Pancreas (tissue), 10 donors: Measurements from ENCODE around the gene KDSR. TPM values are rescaled to one million over a fixed set of nuclear protein-coding genes. Genes with fewer than 3 reads are reported as not detected.

Source experiments
- ATAC-seq, 4 donors: fragments of 200-7000 bp; cut with Tn5 transposase; one replicate each; pipeline versions ENCODE4 v1.8.0 to v1.9.1; 2020; ENCODE audit warnings: mild to moderate bottlenecking in 4 of 4, moderate library complexity in 4 of 4
- DNase-seq, 6 donors: peaks; one replicate each; pipeline ENCODE4 v3.0.0-alpha.2; 2020
- FAIRE-seq: peaks from 2 replicates; lab custom pipeline; 2012; peaks lifted over from hg19 to GRCh38; lab: Jason Lieb, UNC
- H3K27ac ChIP-seq, 4 donors: fragments of 200-600 bp; sonication (generic); 1 replicate in 3 of 4; 2 replicates in 1 of 4; pipeline versions ENCODE4 v1.5.0 to v1.8.0; 2020
- H3K27me3 ChIP-seq, 4 donors: fragments of 200-600 bp; one replicate each; pipeline ENCODE4 v1.8.0; 2021
- H3K36me3 ChIP-seq, 3 donors: fragments of 200-600 bp; sonication (generic) in 1 of 3; one replicate each; pipeline versions ENCODE4 v1.5.0 to v1.8.0; 2020 to 2021
- H3K4me1 ChIP-seq, 3 donors: fragments of 200-600 bp; one replicate each; pipeline ENCODE4 v1.8.0; 2021
- H3K4me3 ChIP-seq, 4 donors: fragments of 200-600 bp; sonication (generic) in 2 of 4; one replicate each; pipeline versions ENCODE4 v1.5.0 to v1.8.0; 2020 to 2021
- H3K9me3 ChIP-seq, 4 donors: fragments of 200-600 bp; one replicate each; pipeline ENCODE4 v1.8.0; 2021
- WGBS, 2 donors: extraction: QIAGEN DNeasy Blood & Tissue Kit; methylation state at CpG; one replicate each; pipeline ENCODE4 v1.1.7; 2013; 5-methylcytosine and 5-hydroxymethylcytosine counted together
- intact Hi-C, 3 donors: fragments of 100-400 bp; cut with DNase I; formaldehyde crosslinking; loops; one replicate each; pipeline versions ENCODE4 v1.11.1 to v1.14.2; 2022
- polyA plus RNA-seq, 2 donors: library from polyadenylated mRNA; stranded (reverse); fragments of 200-250 nt; gene quantifications; one replicate each; pipeline ENCODE4 v1.2.3, GENCODE V29; 2013
- total RNA-seq, 6 donors: library from RNA; stranded (reverse); fragmentation: NEBNext Ultra II Directional in 4 of 6; extraction: Animal tissue kit (Norgen Biotek cat#: 25700) in 4 of 6; gene quantifications; one replicate each; pipeline versions ENCODE4 v1.2.1 to v1.2.4, GENCODE V29; 2021 to 2023
- TF ChIP-seq, protein P1 (sequence below), 4 donors: fragments of 200-600 bp; sonication (generic) in 3 of 4; IDR thresholded peaks; one replicate each; pipeline versions ENCODE4 v1.5.0 to v1.8.0; 2021; ENCODE audit warnings: antibody characterized with exemption in 4 of 4
- donor health status: healthy with polysubstance abuse.
- donor health status: DM: no; HTN: no; CAD: no; lungs with moderate emphysema.
- donor health status: DM: no; HTN: no; CAD: no.
- donor health status: control.
- donor health status: control.
- donor health status: Bipolar disorder and iron deficiency.
- donor health status: DM: yes; HTN: yes; CAD: no.
- donor health status: DM: no; HTN: no; CAD: no.
- donor health status: DM: no; HTN: no; CAD: no.
- donor health status: DM: yes; HTN: yes; CAD: no.

Gene KDSR
- total and polyA plus RNA-seq, 8 donors, result 4.8 to 37.2 (median 20.4) TPM

GRCh38 chr18:63306819-63307550 is 60.0 kb downstream of the KDSR start:
- peak overlapping the region in 3 of 4 donors; percentile 23 to 55 (median 35) for H3K27ac ChIP-seq
- no peaks in the 10 kb centered on the region for H3K9me3 ChIP-seq
- ATAC-seq (peak in 3 of 4 donors; percentile 40 to 71 (median 54)), FAIRE-seq (no peak), DNase-seq (no peak)
- intact Hi-C loops, result no loop called here
- no peaks in the 10 kb centered on the region for H3K36me3 ChIP-seq
- no peak overlapping the region for H3K4me3 ChIP-seq
- no peaks in the 10 kb centered on the region for H3K27me3 ChIP-seq
- peaks cover 0 to 9% (median 6%) of the 10 kb centered on the region in 3 donors for H3K4me1 ChIP-seq
- 48 to 62% methylated on average over 7 of the region's 7 CpGs for WGBS, 2 donors
- TF ChIP-seq, protein P1, sequence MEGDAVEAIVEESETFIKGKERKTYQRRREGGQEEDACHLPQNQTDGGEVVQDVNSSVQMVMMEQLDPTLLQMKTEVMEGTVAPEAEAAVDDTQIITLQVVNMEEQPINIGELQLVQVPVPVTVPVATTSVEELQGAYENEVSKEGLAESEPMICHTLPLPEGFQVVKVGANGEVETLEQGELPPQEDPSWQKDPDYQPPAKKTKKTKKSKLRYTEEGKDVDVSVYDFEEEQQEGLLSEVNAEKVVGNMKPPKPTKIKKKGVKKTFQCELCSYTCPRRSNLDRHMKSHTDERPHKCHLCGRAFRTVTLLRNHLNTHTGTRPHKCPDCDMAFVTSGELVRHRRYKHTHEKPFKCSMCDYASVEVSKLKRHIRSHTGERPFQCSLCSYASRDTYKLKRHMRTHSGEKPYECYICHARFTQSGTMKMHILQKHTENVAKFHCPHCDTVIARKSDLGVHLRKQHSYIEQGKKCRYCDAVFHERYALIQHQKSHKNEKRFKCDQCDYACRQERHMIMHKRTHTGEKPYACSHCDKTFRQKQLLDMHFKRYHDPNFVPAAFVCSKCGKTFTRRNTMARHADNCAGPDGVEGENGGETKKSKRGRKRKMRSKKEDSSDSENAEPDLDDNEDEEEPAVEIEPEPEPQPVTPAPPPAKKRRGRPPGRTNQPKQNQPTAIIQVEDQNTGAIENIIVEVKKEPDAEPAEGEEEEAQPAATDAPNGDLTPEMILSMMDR (IDR thresholded peaks at IDR 0.05), result no peak

- DNase-seq (no peak), ATAC-seq (peak in 1 of 4 donors; percentile 14), FAIRE-seq (no peak)
- no peaks in the 10 kb centered on the region for H3K27me3 ChIP-seq
- peaks cover 0 to 9% (median 6%) of the 10 kb centered on the region in 3 donors for H3K4me1 ChIP-seq
- 79 to 81% methylated on average over 6 of the region's 6 CpGs for WGBS, 2 donors
- peak overlapping the region in 3 of 4 donors; percentile 0 to 35 (median 23) for H3K27ac ChIP-seq
- intact Hi-C loops, result no loop called here
- H3K9me3 ChIP-seq, result no peaks in the 10 kb centered on the region
- H3K4me3 ChIP-seq, result no peak overlapping the region
- TF ChIP-seq, protein P1 (IDR thresholded peaks at IDR 0.05), result no peak
- no peaks in the 10 kb centered on the region for H3K36me3 ChIP-seq
Measured at GRCh38 chr18:63306249-63306648, 60.8 kb downstream of the KDSR start.

GRCh38 chr18:63303547-63303946 is 63.5 kb downstream of the KDSR start:
- DNase-seq, result no peak
- WGBS, 2 donors, result 80 to 83% methylated on average over 3 of the region's 3 CpGs
- no peaks in the 10 kb centered on the region for H3K27me3 ChIP-seq
- no peak for FAIRE-seq
- TF ChIP-seq, protein P1 (IDR thresholded peaks at IDR 0.05), result no peak
- peaks cover 0 to 9% (median 6%) of the 10 kb centered on the region in 3 donors for H3K4me1 ChIP-seq
- H3K27ac ChIP-seq, result peak overlapping the region in 2 of 4 donors; percentile 7 to 37
- intact Hi-C loops, result no loop called here
- H3K9me3 ChIP-seq, result no peaks in the 10 kb centered on the region
- H3K4me3 ChIP-seq, result no peak overlapping the region
- no peak for ATAC-seq
- H3K36me3 ChIP-seq, result no peaks in the 10 kb centered on the region

GRCh38 chr18:63302636-63303405 is 64.2 kb downstream of the KDSR start:
- Histone ChIP-seq H3K9me3 (no peaks in the 10 kb centered on the region), H3K4me1 (peaks cover 0 to 9% (median under 1%) of the 10 kb centered on the region in 3 donors), H3K27me3 (no peaks in the 10 kb centered on the region), H3K4me3 (no peak overlapping the region), H3K27ac (peak overlapping the region in 2 of 4 donors; percentile 7 to 37), H3K36me3 (no peaks in the 10 kb centered on the region)
- 46 to 52% methylated on average over 5 of the region's 5 CpGs for WGBS, 2 donors
- TF ChIP-seq, protein P1 (IDR thresholded peaks at IDR 0.05), result no peak
- ATAC-seq, result peak in 1 of 4 donors; percentile 45
- intact Hi-C loops, result no loop called here
- no peak for DNase-seq
- no peak for FAIRE-seq
